Endothelial cell (in vitro differentiated cells): Measurements from ENCODE around the gene CSRP1. TPM values are rescaled to one million over a fixed set of nuclear protein-coding genes. Genes with fewer than 3 reads are reported as not detected.

Experiments used
- DNase-seq: peaks from one replicate; pipeline ENCODE4 v3.0.0; 2021; ENCODE audit warnings: low spot score
- H3K27ac Mint-ChIP-seq: one replicate; pipeline ENCODE4 v1.8.0; 2021; ENCODE audit warnings: mixed read lengths, inconsistent platforms; ENCODE audit not compliant: unreplicated experiment
- H3K27me3 Mint-ChIP-seq: one replicate; pipeline ENCODE4 v1.8.0; 2021; ENCODE audit warnings: mild to moderate bottlenecking, moderate library complexity, mixed read lengths, inconsistent platforms; ENCODE audit not compliant: unreplicated experiment
- H3K36me3 Mint-ChIP-seq: one replicate; pipeline ENCODE4 v1.8.0; 2021; ENCODE audit warnings: mild to moderate bottlenecking, low read depth, mixed read lengths, inconsistent platforms; ENCODE audit not compliant: unreplicated experiment
- H3K4me1 Mint-ChIP-seq: one replicate; pipeline ENCODE4 v1.8.0; 2021; ENCODE audit warnings: mild to moderate bottlenecking, mixed read lengths, inconsistent platforms; ENCODE audit not compliant: unreplicated experiment
- H3K4me3 Mint-ChIP-seq: one replicate; pipeline ENCODE4 v1.8.0; 2021; ENCODE audit warnings: mild to moderate bottlenecking, mixed read lengths, inconsistent platforms; ENCODE audit not compliant: unreplicated experiment
- H3K9me3 Mint-ChIP-seq: one replicate; pipeline ENCODE4 v1.8.0; 2021; ENCODE audit warnings: mixed read lengths, inconsistent platforms; ENCODE audit not compliant: unreplicated experiment
- total RNA-seq: library from RNA; stranded (reverse); fragmentation: NEBNext Ultra II Directional; extraction: Animal tissue kit (Norgen Biotek cat#: 25700); gene quantifications from one replicate; pipeline ENCODE4 v1.2.1, GENCODE V29; 2021; ENCODE audit not compliant: unreplicated experiment
- TF ChIP-seq, protein P1 (sequence below): fragments of 200-600 bp; sonication (generic); IDR thresholded peaks from one replicate; pipeline ENCODE4 v1.5.0; 2021; ENCODE audit warnings: antibody characterized with exemption; ENCODE audit not compliant: unreplicated experiment

Gene CSRP1
- total RNA-seq, 1 donor from 2014 or later: 111 TPM

DNA sequence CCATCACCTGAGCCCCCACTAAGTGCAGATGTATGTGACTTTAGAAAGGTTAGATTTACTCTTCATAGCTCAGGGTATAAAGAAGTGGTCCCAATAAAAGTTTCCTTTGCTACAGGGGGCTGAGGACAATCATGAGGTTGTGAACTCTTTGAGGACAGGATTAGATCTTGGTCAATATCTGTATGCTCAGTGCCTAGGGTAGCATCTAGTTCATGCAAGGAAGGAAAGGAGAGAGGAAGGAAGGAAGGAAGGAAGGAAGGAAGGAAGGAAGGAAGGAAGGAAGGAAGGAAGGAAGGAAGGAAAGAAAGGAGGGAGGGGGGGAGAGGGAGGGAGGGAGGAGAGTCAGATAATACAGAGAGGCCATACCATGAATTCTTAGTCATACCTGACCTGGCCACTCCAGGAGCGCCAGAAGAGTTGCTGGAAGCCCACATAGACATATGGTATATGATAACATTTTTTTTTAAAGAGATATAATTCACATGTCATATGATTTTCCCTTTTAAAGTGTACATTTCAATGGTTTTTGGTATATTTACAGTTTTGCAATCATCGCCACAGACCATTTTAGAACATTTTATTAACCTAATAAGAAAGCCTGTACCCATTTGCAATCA is 9.7 kb upstream of the CSRP1 start:
- TF ChIP-seq, protein P1, sequence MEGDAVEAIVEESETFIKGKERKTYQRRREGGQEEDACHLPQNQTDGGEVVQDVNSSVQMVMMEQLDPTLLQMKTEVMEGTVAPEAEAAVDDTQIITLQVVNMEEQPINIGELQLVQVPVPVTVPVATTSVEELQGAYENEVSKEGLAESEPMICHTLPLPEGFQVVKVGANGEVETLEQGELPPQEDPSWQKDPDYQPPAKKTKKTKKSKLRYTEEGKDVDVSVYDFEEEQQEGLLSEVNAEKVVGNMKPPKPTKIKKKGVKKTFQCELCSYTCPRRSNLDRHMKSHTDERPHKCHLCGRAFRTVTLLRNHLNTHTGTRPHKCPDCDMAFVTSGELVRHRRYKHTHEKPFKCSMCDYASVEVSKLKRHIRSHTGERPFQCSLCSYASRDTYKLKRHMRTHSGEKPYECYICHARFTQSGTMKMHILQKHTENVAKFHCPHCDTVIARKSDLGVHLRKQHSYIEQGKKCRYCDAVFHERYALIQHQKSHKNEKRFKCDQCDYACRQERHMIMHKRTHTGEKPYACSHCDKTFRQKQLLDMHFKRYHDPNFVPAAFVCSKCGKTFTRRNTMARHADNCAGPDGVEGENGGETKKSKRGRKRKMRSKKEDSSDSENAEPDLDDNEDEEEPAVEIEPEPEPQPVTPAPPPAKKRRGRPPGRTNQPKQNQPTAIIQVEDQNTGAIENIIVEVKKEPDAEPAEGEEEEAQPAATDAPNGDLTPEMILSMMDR: no peak
- no peaks in the 10 kb centered on the region for H3K36me3 Mint-ChIP-seq
- H3K27me3 Mint-ChIP-seq: no peaks in the 10 kb centered on the region
- peaks cover 29% of the 10 kb centered on the region for H3K4me1 Mint-ChIP-seq
- no peaks in the 10 kb centered on the region for H3K9me3 Mint-ChIP-seq
- DNase-seq: no peak
- no peak overlapping the region for H3K4me3 Mint-ChIP-seq
- no peak overlapping the region for H3K27ac Mint-ChIP-seq

DNA sequence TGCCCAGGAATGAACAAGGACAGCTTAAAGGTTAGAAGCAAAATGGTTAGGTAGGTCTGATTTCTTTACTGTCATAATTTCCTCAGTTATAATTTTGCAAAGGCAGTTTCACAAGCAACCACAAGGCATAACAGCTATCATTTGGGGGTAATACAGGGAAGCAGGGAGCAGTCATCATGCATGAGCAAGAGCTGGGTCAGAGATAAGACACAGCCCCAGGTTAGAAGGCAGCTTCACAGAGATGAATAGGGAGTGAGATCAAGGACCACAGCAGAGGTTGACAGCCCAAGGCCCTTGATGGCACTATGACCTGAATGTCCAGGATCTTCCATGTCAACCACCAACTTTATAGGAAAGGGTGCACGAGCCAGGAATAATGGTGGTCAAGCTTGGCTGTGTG is 9.0 kb upstream of the CSRP1 start:
- no peak overlapping the region for H3K27ac Mint-ChIP-seq
- no peak overlapping the region for H3K4me3 Mint-ChIP-seq
- H3K4me1 Mint-ChIP-seq: peaks cover 32% of the 10 kb centered on the region
- no peaks in the 10 kb centered on the region for H3K36me3 Mint-ChIP-seq
- no peak for DNase-seq
- no peaks in the 10 kb centered on the region for H3K9me3 Mint-ChIP-seq
- TF ChIP-seq, protein P1: no peak
- H3K27me3 Mint-ChIP-seq: no peaks in the 10 kb centered on the region

DNA sequence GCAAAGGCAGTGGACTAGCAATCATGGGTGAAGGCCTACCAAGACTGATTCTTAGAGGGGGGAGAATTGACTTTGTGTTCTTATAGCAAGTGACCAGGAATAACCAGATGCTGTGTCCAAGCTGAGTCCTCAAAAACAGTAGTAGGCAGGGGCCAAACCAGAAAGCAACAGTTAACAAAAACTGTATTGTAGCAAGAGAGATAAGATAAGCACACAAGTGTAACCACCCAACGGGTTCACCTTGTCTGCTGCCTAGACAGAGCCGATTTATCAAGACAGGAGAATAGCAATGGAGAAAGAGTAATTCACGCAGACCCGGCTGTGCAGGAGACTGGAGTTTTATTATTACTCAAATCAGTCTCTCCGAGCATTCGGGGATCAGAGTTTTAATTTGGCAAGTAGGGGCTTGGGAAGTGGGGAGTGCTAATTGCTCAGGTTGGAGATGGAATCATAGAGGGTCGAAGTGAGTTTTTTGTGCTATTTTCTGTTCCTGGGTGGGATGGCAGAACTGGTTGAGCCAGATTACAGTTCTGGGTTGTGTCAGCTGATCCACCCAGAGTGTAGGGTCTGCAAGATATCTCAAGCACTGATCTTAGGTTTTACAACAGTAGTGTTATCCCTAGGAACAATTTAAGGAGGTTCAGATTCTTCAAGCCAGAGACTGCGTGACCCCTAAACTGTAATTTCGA is 8.3 kb upstream of the CSRP1 start:
- Mint-ChIP-seq H3K27me3 (no peaks in the 10 kb centered on the region), H3K4me1 (peaks cover 33% of the 10 kb centered on the region), H3K9me3 (no peaks in the 10 kb centered on the region), H3K4me3 (no peak overlapping the region), H3K36me3 (no peaks in the 10 kb centered on the region), H3K27ac (no peak overlapping the region)
- DNase-seq: no peak
- TF ChIP-seq, protein P1: no peak

DNA sequence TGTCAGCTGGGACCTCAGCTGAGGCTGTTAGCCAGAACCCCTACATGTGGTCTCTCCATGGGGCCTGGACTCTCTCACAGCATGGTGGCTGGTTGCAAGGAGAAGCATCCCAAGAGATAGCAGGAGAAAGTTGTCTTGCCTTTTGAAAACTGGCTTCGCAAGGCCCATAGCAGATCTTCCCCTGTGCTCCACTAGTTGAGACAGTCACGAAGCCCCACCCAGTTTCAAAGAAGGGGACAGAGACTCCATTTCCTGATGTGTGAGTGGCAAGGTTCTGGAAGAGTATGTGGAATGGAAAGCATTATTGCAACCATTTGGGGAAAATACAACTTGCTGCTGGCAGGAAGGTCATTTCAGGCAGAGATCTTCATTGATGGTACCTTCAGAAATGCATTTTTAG is 7.5 kb upstream of the CSRP1 start:
- H3K4me3 Mint-ChIP-seq: no peak overlapping the region
- TF ChIP-seq, protein P1: no peak
- H3K36me3 Mint-ChIP-seq: no peaks in the 10 kb centered on the region
- no peak overlapping the region for H3K27ac Mint-ChIP-seq
- peaks cover 4% of the 10 kb centered on the region for H3K27me3 Mint-ChIP-seq
- no peak for DNase-seq
- H3K9me3 Mint-ChIP-seq: no peaks in the 10 kb centered on the region
- peaks cover 41% of the 10 kb centered on the region for H3K4me1 Mint-ChIP-seq
